ENCODE measurements around the gene ETS2.

ETS2 gene

DNA sequence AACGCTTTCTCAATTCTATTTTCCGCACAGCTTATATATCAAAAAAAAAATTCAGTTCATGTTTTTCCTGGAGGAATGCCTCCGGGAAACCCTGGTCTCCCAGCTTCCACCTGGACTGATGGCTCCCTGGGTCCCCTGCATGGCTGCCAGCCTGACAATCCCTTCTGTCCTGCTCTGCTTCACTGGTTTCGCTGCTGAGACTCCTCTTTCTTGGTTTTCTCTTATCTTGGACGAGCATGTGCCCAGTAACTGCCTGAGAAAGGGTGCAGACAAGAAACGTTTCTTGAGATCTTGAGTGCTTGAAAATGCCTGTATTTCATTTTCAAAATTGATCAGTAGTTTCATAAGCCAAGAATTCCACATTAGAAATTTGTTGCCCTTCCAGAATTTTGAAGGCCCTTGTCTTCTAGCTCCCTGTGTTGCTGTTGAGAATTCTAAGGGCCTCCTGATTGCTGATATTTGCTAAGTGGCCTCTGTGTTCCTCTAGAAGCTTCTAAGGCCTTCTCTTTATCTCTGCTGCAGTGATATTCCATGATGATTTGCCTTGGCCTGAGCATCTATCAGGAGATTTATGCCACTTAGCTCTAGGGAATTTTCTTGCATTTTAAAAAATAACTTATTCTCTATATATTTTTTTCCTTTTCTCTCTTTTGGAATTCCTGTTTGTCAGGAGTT, 44.7 kb downstream of the ETS2 start:
- no peak overlapping the region for H3K9ac ChIP-seq (ENCODE audit: low read length)

DNA sequence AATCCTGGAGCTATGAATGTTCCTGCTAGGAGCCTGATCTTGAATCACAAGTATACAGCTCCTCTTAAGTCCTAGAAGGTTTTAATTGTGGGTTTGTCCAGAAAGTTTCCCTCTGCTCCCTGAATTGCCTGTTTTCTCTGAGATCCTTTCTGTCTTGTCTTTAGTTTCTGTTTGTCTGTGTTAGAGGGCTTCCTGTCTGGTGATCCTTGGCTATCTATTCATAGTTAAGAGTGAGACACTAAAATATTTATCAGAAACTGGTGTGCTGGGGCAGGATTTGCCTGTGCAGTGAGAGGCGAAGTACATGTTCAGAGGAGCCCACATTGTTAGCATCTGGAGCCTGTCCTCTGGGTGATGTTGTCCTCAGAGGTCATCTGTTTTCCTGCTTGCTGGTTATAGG, 45.4 kb downstream of the ETS2 start:
- Histone ChIP-seq H3K4me3 (ENCODE audit: low read length) (no peak overlapping the region), H3K27me3 (ENCODE audit: low read depth, low read length) (peaks cover 7% of the 10 kb centered on the region; the same call in 1 of the 2 replicates), H3K79me2 (ENCODE audit: low read length) (no peaks in the 10 kb centered on the region), H3K36me3 (replicated peaks; ENCODE audit: low read depth, low read length) (no peaks in the 10 kb centered on the region), H3K9ac (ENCODE audit: low read length) (no peak overlapping the region), H3K4me2 (ENCODE audit: low read length) (no peak overlapping the region), H3K4me1 (ENCODE audit: low read length) (peaks cover 14% of the 10 kb centered on the region), H3K27ac (ENCODE audit: low read length) (no peak overlapping the region), H3K9me3 (ENCODE audit: insufficient read depth, low read length) (no peaks in the 10 kb centered on the region), H2AFZ (ENCODE audit: low read depth, low read length) (no peak overlapping the region), H4K20me1 (ENCODE audit: insufficient read depth, low read length) (no peaks in the 10 kb centered on the region)
- no peak for TF ChIP-seq EZH2phosphoT487 (IDR thresholded peaks at IDR 0.05; ENCODE audit: low read depth)
- TF ChIP-seq, protein P1, sequence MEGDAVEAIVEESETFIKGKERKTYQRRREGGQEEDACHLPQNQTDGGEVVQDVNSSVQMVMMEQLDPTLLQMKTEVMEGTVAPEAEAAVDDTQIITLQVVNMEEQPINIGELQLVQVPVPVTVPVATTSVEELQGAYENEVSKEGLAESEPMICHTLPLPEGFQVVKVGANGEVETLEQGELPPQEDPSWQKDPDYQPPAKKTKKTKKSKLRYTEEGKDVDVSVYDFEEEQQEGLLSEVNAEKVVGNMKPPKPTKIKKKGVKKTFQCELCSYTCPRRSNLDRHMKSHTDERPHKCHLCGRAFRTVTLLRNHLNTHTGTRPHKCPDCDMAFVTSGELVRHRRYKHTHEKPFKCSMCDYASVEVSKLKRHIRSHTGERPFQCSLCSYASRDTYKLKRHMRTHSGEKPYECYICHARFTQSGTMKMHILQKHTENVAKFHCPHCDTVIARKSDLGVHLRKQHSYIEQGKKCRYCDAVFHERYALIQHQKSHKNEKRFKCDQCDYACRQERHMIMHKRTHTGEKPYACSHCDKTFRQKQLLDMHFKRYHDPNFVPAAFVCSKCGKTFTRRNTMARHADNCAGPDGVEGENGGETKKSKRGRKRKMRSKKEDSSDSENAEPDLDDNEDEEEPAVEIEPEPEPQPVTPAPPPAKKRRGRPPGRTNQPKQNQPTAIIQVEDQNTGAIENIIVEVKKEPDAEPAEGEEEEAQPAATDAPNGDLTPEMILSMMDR (IDR thresholded peaks at IDR 0.05; ENCODE audit: low read depth, low read length), result no peak

More for the DNA sequence above, 44.7 kb downstream of the ETS2 start:
- Histone ChIP-seq H3K4me2 (ENCODE audit: low read length) (no peak overlapping the region), H3K4me3 (ENCODE audit: low read length) (no peak overlapping the region), H2AFZ (ENCODE audit: low read depth, low read length) (no peak overlapping the region), H3K9me3 (ENCODE audit: insufficient read depth, low read length) (no peaks in the 10 kb centered on the region), H3K79me2 (ENCODE audit: low read length) (no peaks in the 10 kb centered on the region), H4K20me1 (ENCODE audit: insufficient read depth, low read length) (no peaks in the 10 kb centered on the region), H3K4me1 (ENCODE audit: low read length) (peaks cover 14% of the 10 kb centered on the region), H3K27ac (ENCODE audit: low read length) (no peak overlapping the region), H3K27me3 (ENCODE audit: low read depth, low read length) (peaks cover 7% of the 10 kb centered on the region; the same call in 1 of the 2 replicates), H3K36me3 (replicated peaks; ENCODE audit: low read depth, low read length) (no peaks in the 10 kb centered on the region)
- no peak for TF ChIP-seq EZH2phosphoT487 (IDR thresholded peaks at IDR 0.05; ENCODE audit: low read depth)
- TF ChIP-seq, protein P1 (IDR thresholded peaks at IDR 0.05; ENCODE audit: low read depth, low read length), result no peak

DNA sequence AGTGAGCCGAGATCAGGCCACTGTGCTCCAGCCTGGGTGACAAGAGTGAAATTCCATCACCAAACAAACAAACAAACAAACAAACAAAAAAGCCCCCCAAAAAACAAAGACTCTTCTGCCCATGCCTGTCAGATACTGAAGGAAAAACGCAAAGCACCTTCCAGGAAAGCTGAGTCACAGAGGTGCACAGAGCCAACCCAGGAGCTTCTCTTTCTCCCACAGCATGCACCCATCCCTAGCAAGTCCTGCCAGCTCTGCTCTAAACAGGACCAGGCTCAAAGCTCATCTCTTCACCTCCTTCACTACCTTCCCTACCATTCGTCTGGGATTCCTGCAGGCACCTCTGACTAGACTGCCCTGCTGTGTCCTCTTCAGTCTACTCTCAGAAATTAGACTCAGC, 46.5 kb downstream of the ETS2 start:
- no peaks in the 10 kb centered on the region for H3K79me2 ChIP-seq (ENCODE audit: low read length)
- H4K20me1 ChIP-seq (ENCODE audit: insufficient read depth, low read length), result no peaks in the 10 kb centered on the region

DNA sequence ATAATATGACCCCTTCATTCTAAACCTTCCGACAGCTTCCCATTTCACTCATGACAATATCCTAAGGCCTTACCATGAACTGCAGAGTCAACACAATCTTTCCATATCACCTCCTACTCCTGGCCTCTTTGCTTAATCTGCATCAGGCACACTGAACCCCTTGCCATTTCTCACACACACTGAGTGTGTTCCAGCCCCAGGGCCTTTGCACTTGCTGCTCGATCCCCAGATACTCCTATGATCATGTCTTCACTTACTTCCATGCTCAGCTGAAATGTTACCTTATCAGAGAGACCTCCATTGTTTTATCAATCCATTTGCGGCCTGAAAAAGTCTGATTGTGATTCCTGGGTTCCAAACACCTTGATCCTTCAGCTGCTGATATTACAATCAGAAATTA, 47.0 kb downstream of the ETS2 start:
- TF ChIP-seq EZH2phosphoT487 (IDR thresholded peaks at IDR 0.05; ENCODE audit: low read depth), result no peak
- TF ChIP-seq, protein P1 (IDR thresholded peaks at IDR 0.05; ENCODE audit: low read depth, low read length), result no peak
- Histone ChIP-seq H3K27me3 (ENCODE audit: low read depth, low read length) (peaks cover 7% of the 10 kb centered on the region; the same call in 1 of the 2 replicates), H3K9ac (ENCODE audit: low read length) (no peak overlapping the region), H2AFZ (ENCODE audit: low read depth, low read length) (no peak overlapping the region), H4K20me1 (ENCODE audit: insufficient read depth, low read length) (no peaks in the 10 kb centered on the region), H3K27ac (ENCODE audit: low read length) (no peak overlapping the region), H3K4me2 (ENCODE audit: low read length) (no peak overlapping the region), H3K4me1 (ENCODE audit: low read length) (peaks cover 14% of the 10 kb centered on the region), H3K9me3 (ENCODE audit: insufficient read depth, low read length) (no peaks in the 10 kb centered on the region), H3K79me2 (ENCODE audit: low read length) (no peaks in the 10 kb centered on the region), H3K4me3 (ENCODE audit: low read length) (no peak overlapping the region), H3K36me3 (replicated peaks; ENCODE audit: low read depth, low read length) (no peaks in the 10 kb centered on the region)

More for the DNA sequence above, 46.5 kb downstream of the ETS2 start:
- peaks cover 14% of the 10 kb centered on the region for H3K4me1 ChIP-seq (ENCODE audit: low read length)
- H3K27me3 ChIP-seq (ENCODE audit: low read depth, low read length), result peaks cover 7% of the 10 kb centered on the region; the same call in 1 of the 2 replicates
- TF ChIP-seq, protein P1 (IDR thresholded peaks at IDR 0.05; ENCODE audit: low read depth, low read length), result no peak
- no peak for TF ChIP-seq EZH2phosphoT487 (IDR thresholded peaks at IDR 0.05; ENCODE audit: low read depth)
- no peak overlapping the region for H3K4me3 ChIP-seq (ENCODE audit: low read length)
- no peak overlapping the region for H2AFZ ChIP-seq (ENCODE audit: low read depth, low read length)
- no peaks in the 10 kb centered on the region for H3K9me3 ChIP-seq (ENCODE audit: insufficient read depth, low read length)
- H3K9ac ChIP-seq (ENCODE audit: low read length), result no peak overlapping the region
- H3K36me3 ChIP-seq (replicated peaks; ENCODE audit: low read depth, low read length), result no peaks in the 10 kb centered on the region
- H3K4me2 ChIP-seq (ENCODE audit: low read length), result no peak overlapping the region
- no peak overlapping the region for H3K27ac ChIP-seq (ENCODE audit: low read length)
